ENCODE results near the gene SERP2. TPM values are rescaled to one million over a fixed set of nuclear protein-coding genes. Genes with fewer than 3 reads are reported as not detected.

SERP2 gene
- polyA plus RNA-seq, 1 donor from 2014 or later = 15.4 TPM

GRCh38 chr13:44435919-44436510, 62.4 kb downstream of the SERP2 start:
- no peaks in the 10 kb centered on the region for H3K9me2 ChIP-seq (ENCODE audit: insufficient read depth, low read length)
- H3K4me2 ChIP-seq (ENCODE audit: low read length) = no peak overlapping the region
- peaks cover 47% of the 10 kb centered on the region for H3K79me2 ChIP-seq (replicated peaks; ENCODE audit: insufficient read depth, low read length)
- no peaks in the 10 kb centered on the region for H3K9me3 ChIP-seq (ENCODE audit: low read length)
- peak overlapping the region; percentile 99 for H3K27ac ChIP-seq (ENCODE audit: low read length)
- no peaks in the 10 kb centered on the region for H3K27me3 ChIP-seq (ENCODE audit: insufficient read depth, low read depth, low read length)
- peaks cover 5% of the 10 kb centered on the region for H3K36me3 ChIP-seq (ENCODE audit: insufficient read depth, low read length)
- H3K4me3 ChIP-seq (ENCODE audit: low read length) = peak overlapping the region; percentile 74
- peaks cover 7% of the 10 kb centered on the region for H3F3A ChIP-seq (ENCODE audit: insufficient read depth, low read length, poor library complexity, severe bottlenecking)
- peak overlapping the region; percentile 98 for H3K9ac ChIP-seq (ENCODE audit: low read length)
- TF ChIP-seq MXI1 (conservative IDR thresholded peaks at IDR 0.05; ENCODE audit: poor library complexity, severe bottlenecking) (no peak), POLR2AphosphoS5 (IDR thresholded peaks at IDR 0.05) (no peak)
- no peak overlapping the region for H2AFZ ChIP-seq (ENCODE audit: low read depth, low read length)
- H4K20me1 ChIP-seq (ENCODE audit: insufficient read depth) = peaks cover 18% of the 10 kb centered on the region

- Histone ChIP-seq H3K9me3 (ENCODE audit: low read length) (no peaks in the 10 kb centered on the region), H3K4me3 (ENCODE audit: low read length) (peak overlapping the region; percentile 74), H3K4me2 (ENCODE audit: low read length) (peak overlapping the region; percentile 71), H3K27me3 (ENCODE audit: insufficient read depth, low read depth, low read length) (no peaks in the 10 kb centered on the region), H3K9me2 (ENCODE audit: insufficient read depth, low read length) (no peaks in the 10 kb centered on the region), H3F3A (ENCODE audit: insufficient read depth, low read length, poor library complexity, severe bottlenecking) (peaks cover 7% of the 10 kb centered on the region), H3K79me2 (replicated peaks; ENCODE audit: insufficient read depth, low read length) (peaks cover 52% of the 10 kb centered on the region), H3K9ac (ENCODE audit: low read length) (peak overlapping the region; percentile 98), H3K36me3 (ENCODE audit: insufficient read depth, low read length) (peaks cover 5% of the 10 kb centered on the region), H4K20me1 (ENCODE audit: insufficient read depth) (peaks cover 18% of the 10 kb centered on the region), H2AFZ (ENCODE audit: low read depth, low read length) (no peak overlapping the region), H3K27ac (ENCODE audit: low read length) (peak overlapping the region; percentile 99)
- TF ChIP-seq REST (IDR thresholded peaks at IDR 0.05; ENCODE audit: borderline replicate concordance) (peak; percentile 99), POLR2AphosphoS5 (IDR thresholded peaks at IDR 0.05) (peak; percentile 100), EZH2 (IDR thresholded peaks at IDR 0.05; ENCODE audit: borderline replicate concordance, insufficient read depth, low read length, poor library complexity, severe bottlenecking) (no peak), TAF1 (IDR thresholded peaks at IDR 0.05; ENCODE audit: low read depth) (peak; percentile 100), MXI1 (conservative IDR thresholded peaks at IDR 0.05; ENCODE audit: poor library complexity, severe bottlenecking) (peak; percentile 83), RAD21 (conservative IDR thresholded peaks at IDR 0.05) (peak; percentile 54), EP300 (conservative IDR thresholded peaks at IDR 0.05; ENCODE audit: poor library complexity, severe bottlenecking) (peak; percentile 22), CTCF (IDR thresholded peaks at IDR 0.05; ENCODE audit: poor library complexity, severe bottlenecking) (peak; percentile 12), SMC3 (conservative IDR thresholded peaks at IDR 0.05; ENCODE audit: poor library complexity) (peak; percentile 40)
Observed at GRCh38 chr13:44436589-44437337, 63.1 kb downstream of the SERP2 start.

Measured in neural cell (in vitro differentiated cells).